Measurements from ENCODE around the gene SALL1. TPM values are rescaled to one million over a fixed set of nuclear protein-coding genes. Genes with fewer than 3 reads are reported as not detected.

Gene SALL1
- total RNA-seq, 1 experiment from 2014 or later, result not detected

DNA sequence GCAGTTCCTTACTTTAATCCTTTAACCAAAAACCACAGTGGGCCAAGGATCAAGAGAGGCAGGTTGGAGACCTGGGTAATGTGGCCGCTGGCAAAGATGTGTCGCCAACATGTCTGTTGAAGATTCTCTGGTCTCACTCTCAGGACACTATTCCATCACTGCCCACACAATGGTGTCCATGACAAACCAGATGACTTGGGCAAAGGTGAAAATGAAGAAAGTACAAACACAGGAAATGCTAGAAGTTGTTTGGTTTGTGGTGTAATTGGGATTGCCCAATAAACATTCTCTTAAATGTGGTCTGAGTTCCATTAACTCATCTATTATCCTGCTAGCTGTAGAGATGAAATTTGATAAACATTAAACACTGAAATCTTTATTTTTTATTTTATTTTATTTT is 43.3 kb downstream of the SALL1 start:
- TF ChIP-seq TCF7L2 (IDR thresholded peaks at IDR 0.05; ENCODE audit: low read depth, low read length) (no peak), SIN3A (IDR thresholded peaks at IDR 0.05; ENCODE audit: borderline replicate concordance, insufficient read depth, low read depth, low read length) (no peak), POLR2AphosphoS5 (IDR thresholded peaks at IDR 0.05; ENCODE audit: low read depth, low read length) (no peak)
- TF ChIP-seq, protein P1, sequence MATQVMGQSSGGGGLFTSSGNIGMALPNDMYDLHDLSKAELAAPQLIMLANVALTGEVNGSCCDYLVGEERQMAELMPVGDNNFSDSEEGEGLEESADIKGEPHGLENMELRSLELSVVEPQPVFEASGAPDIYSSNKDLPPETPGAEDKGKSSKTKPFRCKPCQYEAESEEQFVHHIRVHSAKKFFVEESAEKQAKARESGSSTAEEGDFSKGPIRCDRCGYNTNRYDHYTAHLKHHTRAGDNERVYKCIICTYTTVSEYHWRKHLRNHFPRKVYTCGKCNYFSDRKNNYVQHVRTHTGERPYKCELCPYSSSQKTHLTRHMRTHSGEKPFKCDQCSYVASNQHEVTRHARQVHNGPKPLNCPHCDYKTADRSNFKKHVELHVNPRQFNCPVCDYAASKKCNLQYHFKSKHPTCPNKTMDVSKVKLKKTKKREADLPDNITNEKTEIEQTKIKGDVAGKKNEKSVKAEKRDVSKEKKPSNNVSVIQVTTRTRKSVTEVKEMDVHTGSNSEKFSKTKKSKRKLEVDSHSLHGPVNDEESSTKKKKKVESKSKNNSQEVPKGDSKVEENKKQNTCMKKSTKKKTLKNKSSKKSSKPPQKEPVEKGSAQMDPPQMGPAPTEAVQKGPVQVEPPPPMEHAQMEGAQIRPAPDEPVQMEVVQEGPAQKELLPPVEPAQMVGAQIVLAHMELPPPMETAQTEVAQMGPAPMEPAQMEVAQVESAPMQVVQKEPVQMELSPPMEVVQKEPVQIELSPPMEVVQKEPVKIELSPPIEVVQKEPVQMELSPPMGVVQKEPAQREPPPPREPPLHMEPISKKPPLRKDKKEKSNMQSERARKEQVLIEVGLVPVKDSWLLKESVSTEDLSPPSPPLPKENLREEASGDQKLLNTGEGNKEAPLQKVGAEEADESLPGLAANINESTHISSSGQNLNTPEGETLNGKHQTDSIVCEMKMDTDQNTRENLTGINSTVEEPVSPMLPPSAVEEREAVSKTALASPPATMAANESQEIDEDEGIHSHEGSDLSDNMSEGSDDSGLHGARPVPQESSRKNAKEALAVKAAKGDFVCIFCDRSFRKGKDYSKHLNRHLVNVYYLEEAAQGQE (IDR thresholded peaks at IDR 0.05; ENCODE audit: insufficient read depth in 1 of 2, low read depth in 2 of 2, low read length in 1 of 2), result no peak
- TF ChIP-seq, protein P2, sequence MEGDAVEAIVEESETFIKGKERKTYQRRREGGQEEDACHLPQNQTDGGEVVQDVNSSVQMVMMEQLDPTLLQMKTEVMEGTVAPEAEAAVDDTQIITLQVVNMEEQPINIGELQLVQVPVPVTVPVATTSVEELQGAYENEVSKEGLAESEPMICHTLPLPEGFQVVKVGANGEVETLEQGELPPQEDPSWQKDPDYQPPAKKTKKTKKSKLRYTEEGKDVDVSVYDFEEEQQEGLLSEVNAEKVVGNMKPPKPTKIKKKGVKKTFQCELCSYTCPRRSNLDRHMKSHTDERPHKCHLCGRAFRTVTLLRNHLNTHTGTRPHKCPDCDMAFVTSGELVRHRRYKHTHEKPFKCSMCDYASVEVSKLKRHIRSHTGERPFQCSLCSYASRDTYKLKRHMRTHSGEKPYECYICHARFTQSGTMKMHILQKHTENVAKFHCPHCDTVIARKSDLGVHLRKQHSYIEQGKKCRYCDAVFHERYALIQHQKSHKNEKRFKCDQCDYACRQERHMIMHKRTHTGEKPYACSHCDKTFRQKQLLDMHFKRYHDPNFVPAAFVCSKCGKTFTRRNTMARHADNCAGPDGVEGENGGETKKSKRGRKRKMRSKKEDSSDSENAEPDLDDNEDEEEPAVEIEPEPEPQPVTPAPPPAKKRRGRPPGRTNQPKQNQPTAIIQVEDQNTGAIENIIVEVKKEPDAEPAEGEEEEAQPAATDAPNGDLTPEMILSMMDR (IDR thresholded peaks at IDR 0.05), result no peak
- BruUV-seq (replicated peaks), result no TSS peak
- DNase-seq (ENCODE audit: low read depth, low spot score) (no peak), ATAC-seq (no peak)
- Histone ChIP-seq H3K27me3 (ENCODE audit: control insufficient read depth, insufficient read depth, low read length) (no peaks in the 10 kb centered on the region), H3K36me3 (ENCODE audit: control insufficient read depth, insufficient read depth, low read length) (no peaks in the 10 kb centered on the region), H3K9me3 (ENCODE audit: control insufficient read depth, insufficient read depth, low read depth, low read length) (no peaks in the 10 kb centered on the region), H3K4me3 (ENCODE audit: low read depth in 2 of 2, low read length in 2 of 2) (no peak overlapping the region), H3K4me1 (ENCODE audit: control insufficient read depth, insufficient read depth, low read length) (no peaks in the 10 kb centered on the region), H3K27ac (ENCODE audit: low read length) (no peak overlapping the region)
- POLR2A ChIA-PET, result no interaction called here
- intact Hi-C loops (cut with micrococcal nuclease; ENCODE audit: unreplicated experiment), result no loop called here
- CTCF ChIA-PET, result no interaction called here
- in situ Hi-C loops (cut with HindIII; ENCODE audit: low pct_unique_long_range_greater_than_20kb, low sequenced_read_pairs), result no loop called here

DNA sequence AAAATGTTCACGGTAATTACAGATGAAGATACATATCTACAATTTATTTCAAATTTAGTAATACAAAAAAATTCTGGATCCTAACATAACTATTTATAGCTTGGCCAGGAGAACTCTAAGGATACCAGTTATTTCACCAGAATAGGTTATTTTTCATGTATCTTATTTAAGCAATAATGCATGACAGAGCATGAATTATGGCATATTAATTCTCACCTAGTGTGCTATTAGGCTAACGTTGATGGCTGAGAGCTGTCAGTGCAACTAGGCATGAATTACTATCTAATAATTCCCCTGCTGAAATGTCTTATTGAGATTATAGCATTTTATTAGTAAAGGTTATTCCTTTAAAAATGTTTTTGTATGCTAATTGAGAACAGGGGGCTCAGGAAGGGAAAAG is 44.5 kb downstream of the SALL1 start:
- CTCF ChIA-PET, result no interaction called here
- intact Hi-C loops (cut with micrococcal nuclease; ENCODE audit: unreplicated experiment) (no loop called here), in situ Hi-C loops (cut with HindIII; ENCODE audit: low pct_unique_long_range_greater_than_20kb, low sequenced_read_pairs) (no loop called here)
- POLR2A ChIA-PET, result no interaction called here
- no peak overlapping the region for H3K4me3 ChIP-seq (ENCODE audit: low read depth in 2 of 2, low read length in 2 of 2)
- no peaks in the 10 kb centered on the region for H3K9me3 ChIP-seq (ENCODE audit: control insufficient read depth, insufficient read depth, low read depth, low read length)
- no peaks in the 10 kb centered on the region for H3K4me1 ChIP-seq (ENCODE audit: control insufficient read depth, insufficient read depth, low read length)
- no peaks in the 10 kb centered on the region for H3K36me3 ChIP-seq (ENCODE audit: control insufficient read depth, insufficient read depth, low read length)
- DNase-seq (ENCODE audit: low read depth, low spot score) (no peak), ATAC-seq (no peak)
- TF ChIP-seq, protein P1 (IDR thresholded peaks at IDR 0.05; ENCODE audit: insufficient read depth in 1 of 2, low read depth in 2 of 2, low read length in 1 of 2), result no peak
- TF ChIP-seq, protein P2 (IDR thresholded peaks at IDR 0.05), result no peak
- TF ChIP-seq SIN3A (IDR thresholded peaks at IDR 0.05; ENCODE audit: borderline replicate concordance, insufficient read depth, low read depth, low read length) (no peak), POLR2AphosphoS5 (IDR thresholded peaks at IDR 0.05; ENCODE audit: low read depth, low read length) (no peak), TCF7L2 (IDR thresholded peaks at IDR 0.05; ENCODE audit: low read depth, low read length) (no peak)
- no peak overlapping the region for H3K27ac ChIP-seq (ENCODE audit: low read length)
- H3K27me3 ChIP-seq (ENCODE audit: control insufficient read depth, insufficient read depth, low read length), result no peaks in the 10 kb centered on the region
- no TSS peak for BruUV-seq (replicated peaks)
